NCI-H146 treated with DMSO at 0.1 percent for 48 hours (cell line): Measurements from ENCODE around the gene PPP2R2B.

ENCODE experiments used
- DNase-seq: peaks from one replicate; lab custom pipeline; 2025; ENCODE audit not compliant: unreplicated experiment; lab: John Stamatoyannopoulos, UW

Gene PPP2R2B

DNA sequence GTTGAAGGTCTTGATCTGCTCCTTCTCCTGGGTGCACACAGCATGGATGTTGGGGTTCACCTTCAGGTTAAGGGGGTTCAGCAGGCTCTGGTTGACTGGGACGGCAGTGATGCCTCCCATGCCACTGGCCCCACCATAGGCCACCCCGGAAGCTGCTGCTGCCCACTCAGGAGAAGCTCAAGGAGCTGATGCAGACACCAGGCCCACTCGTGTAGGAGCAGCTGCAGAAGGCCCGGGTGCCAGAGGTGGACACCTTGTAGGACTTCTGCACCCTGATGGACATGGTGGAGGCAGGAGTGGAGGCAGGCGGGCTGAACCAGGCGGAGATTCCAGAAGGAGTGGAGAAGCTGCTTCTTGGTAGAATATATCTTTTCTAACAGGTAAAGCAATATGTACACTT is 171.2 kb downstream of the PPP2R2B start:
- no peak for DNase-seq

DNA sequence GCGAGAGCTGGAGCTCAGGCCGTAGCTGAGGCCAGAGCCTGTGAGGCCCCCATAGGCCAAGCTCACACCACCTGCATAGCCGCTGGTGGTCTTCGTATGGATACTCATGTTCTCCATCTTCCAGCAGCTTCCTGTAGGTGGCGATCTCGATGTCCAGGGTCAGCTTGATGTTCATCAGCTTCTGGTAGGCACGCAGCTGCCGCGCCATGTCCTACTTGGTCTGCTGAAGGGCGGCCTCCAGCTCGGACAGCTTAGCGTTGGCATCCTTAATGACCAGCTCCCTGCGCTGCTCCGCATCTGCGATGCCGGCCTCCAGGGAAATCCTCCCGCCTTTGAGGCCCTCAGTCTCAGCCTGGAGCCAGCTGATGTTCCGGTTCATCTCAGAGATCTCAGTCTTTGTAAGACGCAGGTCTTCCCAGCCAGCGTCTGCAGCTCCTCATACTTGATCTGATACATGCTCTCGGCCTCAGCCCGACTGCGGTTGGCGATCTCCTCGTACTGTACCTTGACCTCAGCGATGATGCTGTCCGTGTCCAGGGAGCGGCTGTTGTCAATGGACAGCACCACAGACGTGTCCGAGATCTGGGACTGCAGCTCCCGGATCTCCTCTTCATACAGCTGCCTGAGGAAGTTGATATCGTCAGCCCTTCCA is 172.1 kb downstream of the PPP2R2B start:
- no peak for DNase-seq

DNA sequence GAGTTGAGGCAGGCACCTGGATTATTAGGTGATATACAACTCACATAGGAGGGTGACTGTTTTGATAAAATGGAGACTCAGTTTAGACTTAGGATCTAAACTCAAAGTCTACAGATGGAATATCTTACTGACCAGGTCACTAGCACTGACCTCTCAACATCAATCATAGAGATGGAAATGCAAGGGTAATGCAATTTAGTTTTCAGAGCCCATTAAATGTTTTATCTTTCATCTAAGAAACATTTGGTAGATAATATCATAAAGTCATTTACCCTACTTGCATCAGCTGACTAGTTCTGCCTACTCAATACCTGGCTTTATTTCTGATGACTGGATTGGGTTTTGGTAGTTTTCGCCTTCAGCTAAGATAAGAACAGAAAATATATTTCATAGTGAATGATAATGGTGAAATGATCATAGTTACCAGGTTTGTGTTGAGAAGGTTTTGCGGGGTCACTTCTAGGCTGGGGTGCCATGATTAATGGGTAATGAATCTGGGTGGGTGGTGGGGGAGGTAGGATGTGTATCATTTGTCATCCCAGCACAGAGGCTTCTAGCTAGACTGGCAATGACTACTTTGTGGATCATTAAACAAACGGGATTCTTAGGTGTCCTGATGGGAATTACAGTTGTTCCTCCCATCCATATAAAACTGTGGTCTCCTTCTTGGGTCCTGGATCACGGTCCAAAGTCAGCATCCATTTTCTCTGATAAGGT is 173.4 kb downstream of the PPP2R2B start:
- no peak for DNase-seq

DNA sequence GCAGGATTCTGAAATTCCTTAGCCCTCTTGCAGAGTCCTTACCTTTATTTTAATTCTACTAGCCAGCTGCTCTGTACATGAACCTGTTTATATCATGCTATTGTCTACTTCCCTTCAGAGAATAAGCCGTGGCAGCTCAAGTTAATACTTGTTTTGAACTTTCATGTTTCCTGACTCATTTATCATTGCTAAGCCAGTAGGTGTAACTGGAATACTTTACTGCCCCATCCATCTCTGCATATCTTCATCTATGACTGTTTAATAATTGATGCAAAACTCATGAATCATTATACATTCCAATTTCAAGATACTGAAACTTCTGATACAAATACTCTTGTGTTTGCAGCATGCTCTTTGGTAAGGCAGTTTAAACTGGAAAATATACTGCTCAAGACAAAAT is 174.7 kb downstream of the PPP2R2B start:
- DNase-seq: no peak

DNA sequence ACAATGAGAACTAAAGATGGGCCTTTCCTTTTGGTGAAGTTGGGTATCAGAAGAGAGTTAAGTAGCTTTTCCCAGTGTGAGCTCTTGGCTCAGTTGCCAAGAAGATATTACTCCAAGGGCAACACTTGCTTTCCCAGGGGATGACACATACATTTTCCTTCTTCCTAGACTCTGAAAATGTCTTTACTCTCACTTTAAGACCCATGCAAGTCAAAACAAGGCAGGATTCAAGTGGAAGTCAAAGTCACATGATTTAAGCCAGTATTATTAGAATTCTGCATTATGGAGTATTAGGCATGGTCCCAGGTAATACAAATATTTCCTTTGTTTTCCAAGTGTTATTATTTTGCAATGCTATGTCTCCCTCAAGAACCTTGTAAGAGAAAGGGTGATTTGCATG is 175.1 kb downstream of the PPP2R2B start:
- no peak for DNase-seq

DNA sequence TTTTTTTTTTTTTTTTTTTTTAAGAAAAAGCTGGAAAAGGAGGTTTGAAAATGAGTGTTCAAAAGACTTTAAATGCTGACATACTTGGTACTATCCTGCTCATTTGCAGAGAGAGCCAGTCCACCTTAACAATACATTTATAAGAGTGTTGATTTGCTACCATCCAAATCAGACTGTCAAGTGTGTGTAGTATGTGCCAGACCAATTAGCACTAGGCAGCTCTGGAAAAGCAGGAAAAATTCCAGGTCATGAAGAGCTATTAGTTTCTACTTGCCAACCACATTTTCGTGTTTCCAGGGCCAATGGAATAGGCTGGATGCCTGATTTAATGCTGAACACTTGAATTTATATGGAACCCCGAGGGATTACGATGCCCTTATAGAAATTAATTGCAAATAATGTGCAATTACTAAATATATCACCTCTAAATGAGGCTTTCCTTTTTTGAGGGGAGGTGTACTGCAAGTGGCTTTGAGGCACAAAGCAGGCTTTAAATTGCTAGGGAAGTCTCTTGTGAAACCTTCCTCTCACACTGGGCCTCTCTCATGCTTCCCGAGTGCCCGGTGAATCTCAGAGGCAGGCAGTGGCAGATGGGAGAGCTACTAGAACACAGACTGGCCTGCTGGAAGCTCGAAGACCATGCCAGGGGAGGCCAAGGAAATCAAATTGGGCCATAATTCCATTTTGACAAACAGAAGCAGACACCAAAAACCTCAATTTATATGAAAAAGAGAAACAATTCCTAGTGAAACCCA is 178.7 kb downstream of the PPP2R2B start:
- no peak for DNase-seq

DNA sequence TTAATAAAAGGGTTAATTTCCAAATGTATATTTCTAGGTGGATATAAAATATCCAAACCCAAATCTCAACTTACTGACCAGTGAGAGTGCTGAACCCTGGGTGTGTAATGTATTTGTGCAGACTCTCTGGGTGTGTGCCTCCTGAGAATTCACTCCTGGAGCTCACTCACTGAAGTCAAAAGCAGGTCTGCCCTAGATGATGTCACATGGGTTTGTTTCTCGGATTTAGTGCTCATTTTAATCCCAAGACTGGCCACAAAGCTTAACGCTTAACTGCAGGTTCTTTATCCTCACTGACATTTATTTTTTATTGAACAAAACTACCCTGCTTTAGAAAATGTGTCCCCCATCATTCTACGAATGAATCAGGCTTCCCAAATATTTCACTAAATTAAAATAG is 179.4 kb downstream of the PPP2R2B start:
- DNase-seq: no peak

DNA sequence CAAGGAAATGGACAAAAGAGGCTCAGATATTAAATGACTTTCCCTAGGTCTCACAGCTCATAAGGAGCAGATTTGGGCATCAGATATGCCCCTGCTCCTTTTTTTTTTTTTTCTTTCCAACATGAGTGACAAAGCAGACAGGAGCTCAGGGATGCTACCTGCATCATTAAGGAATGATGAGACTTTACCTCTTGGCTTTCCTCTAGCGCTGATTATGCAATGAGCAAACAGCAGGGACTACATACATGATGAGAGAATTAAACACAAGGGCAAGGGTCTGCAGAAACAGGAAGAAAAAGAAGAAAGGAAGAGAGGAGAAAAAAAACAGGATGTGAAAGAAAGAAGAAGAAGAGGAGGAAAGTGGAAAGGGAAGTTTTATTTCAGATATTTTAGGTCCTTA is 179.9 kb downstream of the PPP2R2B start:
- no peak for DNase-seq

DNA sequence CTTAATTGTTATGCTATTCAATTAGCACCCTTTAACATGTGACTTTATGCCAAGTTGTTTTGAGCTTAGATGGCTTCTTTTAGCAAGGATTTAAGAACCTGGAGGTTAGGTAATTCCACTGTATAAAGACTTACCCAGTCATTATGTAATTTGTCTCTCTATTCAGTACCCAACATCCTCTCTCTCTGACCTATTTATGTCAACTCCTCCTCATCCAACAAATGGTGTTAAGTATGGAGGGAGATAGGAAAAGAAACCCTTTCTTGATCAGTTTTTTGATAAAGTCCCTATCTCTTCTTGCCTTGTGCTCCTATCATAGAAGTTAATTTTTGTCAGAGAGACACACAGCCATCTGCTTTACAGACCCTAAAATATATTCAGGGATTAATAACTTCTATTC is 181.3 kb downstream of the PPP2R2B start:
- no peak for DNase-seq

DNA sequence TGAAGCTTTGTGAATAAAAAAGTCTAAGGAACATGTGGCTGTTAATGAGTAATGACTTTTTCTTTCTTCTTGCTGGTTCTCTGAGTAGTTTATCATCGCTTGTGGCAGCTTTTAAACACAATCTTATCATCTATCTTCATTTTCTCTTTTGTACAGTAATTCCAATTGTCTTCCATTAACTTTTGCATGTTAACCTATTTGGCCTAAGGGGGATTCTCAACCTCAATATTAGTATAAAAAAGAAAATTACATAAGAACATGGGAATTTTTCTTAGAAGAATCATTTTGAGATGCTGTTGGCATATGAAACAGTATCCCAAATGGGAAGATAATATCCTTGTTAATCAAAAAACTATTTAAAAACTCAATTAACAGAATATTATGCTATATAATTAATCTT is 182.9 kb downstream of the PPP2R2B start:
- DNase-seq: no peak

DNA sequence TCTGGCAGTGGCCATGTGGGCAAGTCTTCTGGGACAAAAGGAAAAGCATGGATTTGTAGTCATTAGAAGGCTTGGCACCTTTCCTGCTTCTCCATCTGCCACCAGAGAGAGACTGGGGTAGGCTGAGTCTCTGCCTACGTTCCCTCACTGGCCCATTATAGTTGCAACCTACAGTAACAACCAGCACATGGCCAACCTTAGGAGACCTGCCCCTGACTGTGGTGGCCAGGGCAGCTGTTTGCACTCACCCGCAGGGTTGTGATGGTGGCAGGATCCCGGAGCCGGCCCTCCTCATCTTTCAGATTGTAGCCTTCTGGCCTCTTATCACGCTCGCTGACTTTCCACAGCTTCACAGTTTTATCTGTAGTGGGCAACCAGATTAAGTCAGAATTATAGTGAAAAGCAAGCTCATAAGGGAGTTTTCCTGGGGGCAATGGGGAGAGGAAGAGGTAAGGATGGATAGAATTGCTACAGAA is 187.6 kb downstream of the PPP2R2B start:
- DNase-seq: no peak

DNA sequence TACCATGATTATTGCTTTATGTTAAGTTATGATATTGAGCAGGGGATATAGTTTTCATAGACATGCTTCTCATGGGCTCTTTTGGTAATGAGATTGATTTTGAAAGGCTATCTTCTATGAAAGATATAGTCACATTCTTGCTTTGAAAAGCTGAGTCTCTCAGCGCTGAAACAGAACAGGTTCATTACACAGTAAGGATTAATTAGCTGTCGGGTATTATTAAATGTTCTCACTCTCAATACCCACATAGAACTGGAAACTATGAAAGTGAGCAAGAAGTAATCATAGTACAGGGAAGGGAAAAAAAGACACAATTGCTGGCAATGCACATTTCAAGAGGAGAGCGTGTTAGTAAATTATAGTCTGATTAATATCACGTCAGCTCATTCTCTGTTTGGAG is 190.9 kb downstream of the PPP2R2B start:
- DNase-seq: no peak

DNA sequence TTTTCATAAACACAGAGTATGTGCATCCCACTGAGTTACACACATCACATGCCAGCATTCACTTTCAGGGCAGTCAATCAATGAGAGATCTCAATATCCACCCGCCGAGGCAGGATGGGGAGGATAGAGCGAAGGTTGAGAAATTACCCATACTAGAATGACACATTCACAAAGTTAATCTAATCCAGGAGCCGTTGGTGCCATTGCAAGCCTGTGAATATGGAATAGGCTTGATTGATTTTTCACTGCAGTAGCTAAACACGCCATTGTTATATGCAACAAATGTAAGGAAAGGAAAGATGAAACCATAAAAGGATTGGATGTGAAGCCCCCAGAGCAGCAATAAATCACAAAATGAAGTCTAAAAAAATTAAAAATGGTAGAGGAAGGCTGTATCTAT is 194.7 kb downstream of the PPP2R2B start:
- no peak for DNase-seq

DNA sequence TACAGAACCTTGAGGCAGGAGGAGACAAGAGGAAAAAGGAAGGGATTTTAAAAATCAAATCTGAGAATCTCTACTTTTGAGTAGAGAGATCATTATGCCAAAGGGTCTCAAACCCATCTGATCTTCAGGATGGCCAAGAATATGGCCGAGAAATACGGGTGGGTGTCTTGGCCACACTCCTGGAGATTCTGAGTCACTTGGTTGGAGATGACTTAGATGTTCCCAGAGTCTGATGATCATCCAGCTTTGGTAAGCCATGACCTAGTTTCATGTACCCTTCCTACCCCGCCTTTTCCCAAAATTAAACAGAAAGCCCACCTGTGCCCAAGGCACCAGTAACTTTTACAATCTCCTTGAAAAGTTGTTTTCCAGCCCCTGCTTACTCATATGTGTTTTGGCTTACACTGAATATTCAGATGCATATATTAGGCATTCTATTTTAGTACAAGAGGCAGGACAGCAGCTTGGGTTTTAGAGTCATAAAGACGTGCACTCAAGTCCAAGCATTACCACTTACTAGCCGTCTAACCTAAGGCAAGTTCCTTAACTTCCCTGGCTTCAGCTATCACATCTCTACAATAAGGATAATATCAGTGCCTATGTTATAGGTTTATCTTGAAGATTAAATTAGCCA is 195.5 kb downstream of the PPP2R2B start:
- no peak for DNase-seq

DNA sequence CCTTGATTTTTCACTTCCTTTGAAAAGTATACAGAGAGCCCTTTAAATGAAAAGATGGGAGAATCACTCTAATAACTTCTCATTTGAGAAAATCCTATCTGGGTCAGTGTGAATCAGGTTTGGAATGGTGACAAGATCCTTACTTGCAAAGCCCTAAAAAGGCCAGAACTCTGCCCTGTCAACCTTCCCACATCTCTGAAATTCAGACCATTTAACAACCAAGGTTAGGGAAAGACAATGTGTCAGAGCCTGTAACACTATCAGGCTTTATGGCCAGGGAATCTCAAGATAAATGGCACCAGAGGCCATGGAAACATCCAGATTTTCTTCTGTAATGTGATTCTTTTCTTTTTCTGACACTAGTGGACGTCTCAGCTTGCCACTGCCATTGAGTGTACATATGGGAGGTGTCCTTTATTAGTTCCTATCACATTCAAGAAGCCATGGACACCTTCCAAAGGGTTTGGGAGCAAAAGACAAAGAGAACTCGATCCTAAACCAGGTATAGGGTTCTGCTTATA is 196.9 kb downstream of the PPP2R2B start:
- no peak for DNase-seq

DNA sequence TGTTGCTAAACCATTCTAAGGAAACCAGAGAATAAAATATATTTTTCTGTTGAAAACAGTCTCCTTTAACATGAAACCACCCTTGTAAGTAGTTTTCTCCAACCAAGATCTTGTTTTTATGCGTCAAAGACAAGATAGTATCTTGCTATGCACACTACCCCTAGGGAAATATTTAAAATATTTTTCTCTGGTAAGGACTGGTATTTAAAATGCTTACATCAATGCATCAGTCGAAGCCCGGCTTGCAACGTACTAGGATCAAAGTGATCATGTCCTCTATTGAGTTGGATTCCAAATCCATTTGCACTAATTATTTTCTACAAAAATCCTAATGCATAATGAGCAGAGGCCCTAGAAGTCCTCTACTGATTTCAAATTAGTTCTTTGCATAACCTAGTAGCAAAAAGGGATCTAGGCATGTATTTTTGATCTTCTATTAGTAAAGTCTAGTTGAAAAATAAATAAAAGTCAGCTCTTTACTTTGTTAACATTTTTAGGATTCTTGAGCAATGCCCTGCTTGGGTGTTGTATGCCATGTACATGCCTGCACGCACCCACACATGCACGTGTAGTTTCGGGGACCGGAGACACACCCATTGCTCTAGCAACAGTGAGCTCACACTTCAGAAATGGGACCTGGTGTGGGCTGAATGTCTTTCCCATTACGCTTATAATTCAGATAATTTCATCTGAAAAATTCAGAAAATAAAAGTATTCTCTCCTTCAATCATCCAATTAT is 197.5 kb downstream of the PPP2R2B start:
- DNase-seq: no peak

DNA sequence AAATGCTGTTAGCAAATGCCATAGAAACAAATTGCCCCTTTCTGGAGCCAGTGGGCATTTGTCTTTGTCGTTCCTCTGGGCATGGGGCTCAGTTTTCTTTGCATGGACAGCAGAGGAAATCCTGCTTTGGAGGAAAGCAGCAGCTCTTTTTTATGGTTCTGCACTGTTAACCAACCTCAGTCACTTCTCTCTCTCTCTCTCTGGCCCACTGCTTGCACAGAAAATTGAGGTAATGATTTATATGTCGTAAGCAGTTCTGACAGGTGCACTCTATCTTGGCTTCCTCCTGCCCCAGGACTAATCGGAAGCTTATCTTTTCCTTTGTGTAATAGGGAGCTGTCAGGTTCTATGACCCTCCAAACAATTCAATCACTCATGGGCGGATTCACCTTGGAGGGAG is 202.9 kb downstream of the PPP2R2B start:
- DNase-seq: peak; percentile 87

DNA sequence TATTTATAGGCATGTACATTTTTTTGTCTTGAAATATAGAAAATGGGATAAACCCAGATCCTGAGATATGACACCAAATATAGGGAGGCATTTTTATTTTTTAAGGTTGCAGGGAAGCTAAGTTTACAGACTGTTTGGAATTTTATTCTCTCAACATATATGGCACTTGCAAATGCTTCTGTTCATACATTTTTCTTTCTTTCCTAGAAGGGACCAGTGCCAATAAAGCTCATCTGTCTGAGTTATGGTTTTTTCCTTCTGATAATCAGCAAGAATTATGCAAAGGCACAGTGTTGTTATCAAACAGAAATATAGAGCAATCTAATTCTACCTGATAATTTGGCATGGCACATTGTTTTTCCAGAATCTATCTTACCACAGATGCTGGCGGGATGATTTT is 205.7 kb downstream of the PPP2R2B start:
- DNase-seq: no peak

DNA sequence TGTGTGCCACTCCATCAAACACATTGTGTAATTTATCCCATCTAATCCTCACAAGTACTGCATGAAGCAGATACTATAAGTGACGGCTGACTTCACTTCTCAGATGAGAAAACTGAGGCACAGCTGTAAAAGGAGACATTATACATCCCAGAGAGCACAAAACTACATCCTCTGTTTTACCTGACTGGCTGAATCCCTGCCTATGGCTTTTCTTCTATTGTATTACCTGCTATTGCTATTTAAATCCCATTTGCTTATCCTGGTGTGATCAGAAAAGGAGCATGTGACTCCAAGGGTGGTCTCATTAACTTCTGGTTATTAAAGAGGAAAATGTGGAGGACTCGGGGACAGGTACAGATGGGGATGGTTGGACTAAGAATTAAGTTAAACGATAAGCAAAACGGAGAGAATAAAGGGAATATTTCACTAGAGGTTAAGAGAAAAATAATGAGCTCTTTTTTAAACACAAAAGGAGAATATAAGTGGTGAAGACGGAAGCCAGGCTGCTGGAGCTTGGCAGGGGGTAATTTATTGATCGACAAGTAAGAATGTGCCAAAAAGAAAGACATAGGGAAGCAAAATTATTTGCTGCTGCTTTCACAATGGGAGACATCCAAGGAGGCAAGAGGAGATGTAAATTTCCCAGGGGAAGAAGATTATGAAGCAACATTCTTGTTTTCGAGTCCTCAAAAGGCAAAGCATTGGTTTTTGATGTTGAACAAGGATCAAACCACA is 206.8 kb downstream of the PPP2R2B start:
- peak; percentile 41 for DNase-seq

DNA sequence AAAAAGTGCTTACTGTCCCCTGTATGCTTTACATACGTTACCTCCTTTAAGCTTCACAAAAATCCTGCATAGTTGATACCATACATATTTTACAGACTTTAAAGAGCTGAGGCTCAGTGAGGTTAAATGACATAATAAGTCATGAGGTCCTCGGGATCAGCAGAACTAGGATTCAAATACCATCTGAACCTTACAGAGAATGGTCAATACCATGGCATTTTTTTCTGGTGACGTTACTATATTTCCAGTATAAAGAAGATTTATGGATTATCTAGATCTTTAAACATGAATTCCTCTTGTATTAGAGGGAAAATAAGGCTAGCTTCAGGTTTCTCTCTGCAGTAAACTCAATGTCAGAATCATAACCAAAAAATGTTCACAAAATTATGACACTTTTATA is 208.9 kb downstream of the PPP2R2B start:
- no peak for DNase-seq
